HG02970 (cell line): ENCODE results near the gene CST7.
"Not testable (repeated sequence)": the region's sequence is repeated elsewhere in the genome, so short reads cannot be mapped to it uniquely, and the experiment has no call there.

Experiments used
- ATAC-seq: cut with Tn5 transposase; IDR thresholded peaks from one replicate; pipeline ENCODE4 v1.9.1; 2021; ENCODE audit warnings: mild to moderate bottlenecking, moderate library complexity, moderate number of reproducible peaks; ENCODE audit not compliant: unreplicated experiment, low FRiP score

Gene CST7

DNA sequence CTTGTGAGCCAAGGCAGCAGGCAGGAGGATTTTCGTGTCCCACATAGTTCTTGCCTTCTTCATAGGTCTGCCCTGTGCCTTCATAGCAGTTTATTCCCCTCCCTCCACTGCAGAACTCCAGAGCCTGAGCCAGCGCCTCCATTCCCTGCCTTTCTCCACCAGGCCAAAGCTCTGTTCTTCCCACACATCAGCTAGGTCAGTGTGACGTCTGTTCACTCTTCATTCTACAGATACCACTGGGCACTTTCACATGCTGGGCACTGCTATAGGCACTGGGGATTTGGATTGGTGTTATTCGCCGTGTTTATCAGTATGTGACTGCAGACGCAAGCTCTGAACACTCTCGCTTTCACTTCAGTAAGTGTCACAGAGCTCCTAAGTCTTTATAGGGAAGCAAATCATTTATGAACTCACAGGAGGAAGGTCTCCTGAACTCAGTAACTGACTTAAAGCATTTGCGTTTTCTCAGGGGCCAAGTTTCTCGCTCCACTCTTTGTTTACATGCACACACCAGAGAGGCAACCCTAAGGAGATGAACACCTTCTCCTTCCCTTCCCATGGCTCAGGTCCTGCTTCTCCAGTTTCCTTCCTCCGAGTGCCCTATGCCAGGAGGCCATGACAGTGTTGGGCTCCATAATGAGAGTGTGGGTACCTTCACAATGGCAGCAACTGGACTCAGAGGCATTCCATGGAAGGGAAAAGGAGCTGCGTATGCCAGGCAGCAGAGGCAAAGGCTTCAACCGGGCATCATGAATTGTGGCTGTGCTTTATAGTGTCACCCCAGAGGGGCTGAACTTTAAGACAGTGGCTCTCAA, 49.8 kb downstream of the CST7 start:
- ATAC-seq = no peak

DNA sequence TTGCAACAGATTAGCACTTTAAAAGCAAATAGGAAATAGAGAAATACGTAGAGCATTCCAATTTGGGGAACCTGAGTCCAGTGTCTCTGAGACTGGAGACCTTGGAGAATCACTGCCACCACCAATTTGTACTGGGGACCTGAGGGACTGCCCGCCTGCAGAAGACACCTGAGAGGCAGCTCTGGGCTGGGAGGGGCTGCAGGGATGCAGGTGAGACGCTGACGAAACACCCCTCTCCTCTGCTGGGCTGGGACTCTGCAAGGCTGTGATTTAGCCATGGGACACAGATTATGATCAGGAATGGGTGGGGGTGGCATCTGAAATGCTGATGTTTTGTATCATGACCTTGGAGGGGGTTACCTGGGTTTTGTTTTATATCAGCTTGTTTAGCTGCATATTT, 50.5 kb downstream of the CST7 start:
- ATAC-seq = no peak

DNA sequence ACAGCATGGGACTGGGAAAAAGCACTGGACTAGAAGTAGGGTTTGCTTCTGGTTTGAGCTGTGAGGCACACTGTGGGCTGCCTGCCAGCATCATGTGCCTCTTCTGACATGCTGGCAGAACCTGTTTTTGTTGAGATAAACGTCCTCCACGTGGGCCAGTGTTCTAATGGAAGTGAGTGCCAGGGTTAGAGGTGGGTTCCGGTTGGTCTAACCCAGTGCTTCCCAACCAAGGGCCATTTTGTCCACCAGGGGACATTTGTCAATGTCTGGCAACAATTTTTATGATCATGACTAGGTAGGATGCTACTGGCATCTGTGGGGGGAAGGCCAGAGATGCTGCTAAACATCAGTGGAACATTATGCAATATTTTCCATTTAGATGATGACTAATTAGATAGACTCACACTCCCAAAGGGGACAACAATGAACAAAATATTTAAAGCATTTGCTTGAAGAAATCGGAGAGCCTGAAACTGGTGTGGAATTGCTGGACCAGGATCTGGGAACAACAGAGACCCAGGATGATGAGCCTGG, 51.3 kb downstream of the CST7 start:
- no peak for ATAC-seq

DNA sequence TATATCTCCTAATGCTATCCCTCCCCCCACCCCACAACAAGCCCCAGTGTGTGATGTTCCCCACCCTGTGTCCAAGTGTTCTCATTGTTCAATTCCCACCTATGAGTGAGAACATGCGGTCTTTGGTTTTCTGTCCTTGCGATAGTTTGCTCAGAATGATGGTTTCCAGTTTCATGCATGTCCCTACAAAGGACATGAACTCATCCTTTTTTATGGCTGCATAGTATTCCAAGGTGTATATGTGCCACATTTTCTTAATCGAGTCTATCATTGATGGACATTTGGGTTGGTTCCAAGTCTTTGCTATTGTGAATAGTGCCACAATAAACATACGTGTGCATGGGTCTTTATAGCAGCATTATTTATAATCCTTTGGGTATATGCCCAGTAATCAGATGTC, 52.3 kb downstream of the CST7 start:
- ATAC-seq = not testable (repeated sequence)

DNA sequence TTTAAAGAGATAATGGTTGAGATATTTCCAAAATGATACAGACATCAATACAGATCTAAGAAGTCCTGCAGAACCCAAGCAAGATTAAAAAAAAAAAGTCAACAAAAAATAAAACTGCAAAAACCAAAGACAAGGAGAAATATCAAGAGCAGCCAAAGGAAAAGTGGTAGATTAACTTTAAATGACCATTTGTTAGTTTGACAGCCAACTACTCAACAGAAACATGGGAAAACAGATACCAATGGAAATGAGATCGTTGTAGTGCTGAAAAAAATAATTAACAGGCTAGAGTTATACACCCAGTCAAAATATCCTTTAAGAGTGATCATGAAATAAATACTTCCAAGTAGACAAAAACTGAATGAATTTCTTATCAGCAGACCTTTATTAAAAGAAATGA, 53.9 kb downstream of the CST7 start:
- ATAC-seq = no peak

DNA sequence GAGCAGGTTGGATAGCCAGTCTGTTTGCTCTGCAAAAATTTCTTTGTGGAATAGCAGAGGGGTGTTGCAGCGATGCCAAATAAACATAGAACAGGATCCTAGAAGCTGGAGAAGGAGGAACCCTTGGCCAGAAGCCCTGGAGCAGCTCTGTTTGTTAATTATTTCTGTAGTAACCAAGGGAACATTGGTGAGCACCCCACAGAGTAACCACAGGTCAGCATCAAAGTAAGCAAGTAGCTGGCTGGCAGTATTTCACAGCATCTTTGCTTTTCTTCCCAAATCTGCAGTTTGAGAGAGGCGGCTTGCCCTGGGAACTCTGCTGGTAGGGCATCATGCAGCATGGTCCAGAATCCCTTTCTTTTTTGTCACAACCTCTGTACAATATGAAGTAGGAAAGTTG, 56.2 kb downstream of the CST7 start:
- no peak for ATAC-seq

DNA sequence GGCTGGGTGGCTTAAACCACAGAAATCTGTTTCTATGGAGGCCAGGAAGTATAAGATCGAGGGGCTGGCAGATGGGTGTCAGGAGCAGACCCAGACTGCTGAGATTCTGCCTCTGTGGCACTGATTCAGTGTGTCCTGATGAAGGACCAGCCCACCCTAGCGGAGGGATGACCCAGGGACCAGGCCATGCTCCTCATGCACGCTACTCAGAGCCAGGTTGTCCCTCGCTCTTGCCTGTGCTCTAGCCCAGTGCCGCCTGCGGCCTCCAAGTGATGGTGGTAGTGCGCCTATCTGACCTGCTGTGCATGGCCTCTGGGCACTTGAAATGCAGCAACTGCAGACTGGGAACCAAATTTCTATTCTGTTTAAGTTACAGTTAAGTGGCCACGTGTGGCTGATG, 56.6 kb downstream of the CST7 start:
- ATAC-seq = no peak

DNA sequence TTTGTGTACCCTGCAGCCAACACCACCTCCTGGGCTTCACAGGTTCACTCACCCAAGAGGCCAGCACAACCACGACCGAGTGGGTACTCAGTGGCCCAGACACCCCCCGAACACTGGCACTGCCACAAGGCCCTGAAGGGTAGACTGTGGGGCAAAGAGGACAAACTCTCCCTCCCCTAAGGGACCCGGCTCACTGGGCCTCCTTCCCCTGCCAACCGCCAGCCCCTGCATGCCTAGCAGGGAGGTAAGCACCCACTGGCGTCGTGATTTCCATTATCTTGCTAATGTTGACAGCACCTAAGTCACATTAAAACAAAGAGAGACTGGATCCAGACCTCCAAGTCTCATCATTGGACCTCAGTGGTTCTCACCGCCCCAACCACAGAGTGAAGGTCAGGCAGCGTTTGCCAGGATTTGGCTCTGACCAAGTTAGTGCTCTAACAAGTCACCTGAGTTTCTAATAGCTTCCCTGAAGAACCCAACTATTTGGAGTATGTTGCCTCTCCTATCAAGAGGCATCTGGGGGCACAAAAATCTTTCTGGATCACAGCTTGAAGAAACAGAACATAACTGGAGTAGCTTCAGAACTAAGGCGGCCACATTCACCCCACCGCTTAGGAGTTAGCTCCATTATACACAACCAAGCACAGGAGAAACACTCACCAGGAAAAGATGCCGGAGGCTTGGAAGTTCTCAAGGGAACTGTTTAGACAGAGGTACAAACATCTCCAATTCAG, 57.5 kb downstream of the CST7 start:
- ATAC-seq = no peak

DNA sequence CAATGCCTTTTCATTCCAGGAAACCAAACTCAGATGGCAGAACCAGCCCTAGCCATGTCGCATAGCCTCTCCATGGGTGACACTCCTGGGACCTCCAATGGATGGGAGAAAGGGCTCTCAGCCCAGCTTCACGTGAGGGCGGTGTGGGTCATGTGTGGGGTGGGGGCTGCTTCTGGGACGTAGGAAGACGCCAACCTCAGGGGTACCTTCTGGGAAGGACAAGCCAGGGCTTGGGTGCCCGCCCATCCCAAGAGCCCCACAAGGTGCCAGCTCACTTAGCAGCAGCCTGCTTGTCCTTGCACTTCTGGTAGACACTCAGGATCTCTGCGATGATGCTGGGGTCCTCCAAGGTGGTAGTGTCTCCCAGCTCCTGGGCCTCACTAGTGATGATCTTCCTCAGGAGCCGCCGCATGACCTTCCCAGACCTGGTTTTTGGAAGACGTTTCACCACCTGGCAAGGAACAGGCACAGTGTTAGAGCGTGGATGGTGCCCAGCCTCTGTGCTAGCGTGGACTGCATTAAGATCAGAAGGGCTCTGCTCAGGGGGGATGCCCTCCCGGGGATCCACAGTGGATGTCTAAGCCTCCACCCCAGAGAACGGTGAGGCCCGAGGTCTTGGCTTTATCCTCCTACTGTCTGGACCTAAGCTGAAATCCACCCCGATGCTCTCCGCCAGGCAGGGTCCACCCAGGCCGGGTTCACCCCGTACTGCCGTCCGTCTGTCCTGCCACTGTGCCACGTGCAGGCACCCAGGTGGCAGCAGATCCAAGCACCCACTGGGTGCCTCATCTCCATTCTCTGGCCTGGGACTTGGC, 58.6 kb downstream of the CST7 start:
- ATAC-seq = no peak

DNA sequence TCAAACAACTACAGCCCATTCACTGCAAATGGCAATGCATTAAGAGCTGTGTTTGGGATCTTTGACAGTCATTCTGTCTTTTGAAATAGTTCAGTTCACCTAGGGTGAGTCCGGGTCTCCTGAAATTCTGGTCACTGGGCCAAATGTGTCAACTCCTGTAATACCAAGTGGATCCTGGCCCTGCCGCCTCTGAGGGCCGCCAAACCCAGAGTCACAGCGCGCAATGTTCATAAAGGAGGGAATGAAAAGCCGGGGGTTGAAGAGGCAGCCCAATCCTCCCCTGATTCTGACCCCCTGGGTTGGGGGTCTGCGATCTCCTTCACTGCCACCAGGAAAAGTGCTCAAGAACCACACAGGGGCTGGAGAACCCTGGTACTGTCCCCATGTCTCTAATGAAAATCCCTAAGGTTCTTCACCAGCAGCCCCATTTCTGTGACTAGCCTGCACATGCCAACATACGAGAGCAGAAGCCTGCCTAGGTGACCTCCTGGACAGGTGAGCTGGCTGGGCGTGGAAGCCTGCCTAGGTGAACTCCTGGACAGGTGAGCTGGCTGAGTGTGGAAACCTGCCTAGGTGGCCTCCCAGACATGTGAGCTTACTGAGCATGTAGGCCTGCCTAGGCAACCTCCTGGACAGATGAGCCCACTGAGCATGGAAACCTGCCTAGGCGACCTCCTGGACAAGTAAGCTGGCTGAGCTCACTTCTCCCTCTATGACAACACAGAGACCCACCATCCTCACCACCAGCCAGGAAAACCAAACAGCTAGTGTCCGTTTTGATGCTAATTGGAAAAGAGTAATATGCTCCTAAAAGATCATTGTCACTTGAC, 59.5 kb downstream of the CST7 start:
- no peak for ATAC-seq
